CD4-positive, CD25-positive, alpha-beta regulatory T cell (primary cell): ENCODE data around the gene SLC23A1. TPM values are rescaled to one million over a fixed set of nuclear protein-coding genes. Genes with fewer than 3 reads are reported as not detected.
A peak's percentile ranks its signal among the peaks of the same experiment; 100 is the strongest.

Experiments
- ATAC-seq, 2 donors: fragments of 150-1000 bp; cut with Tn5 transposase; one replicate each; pipeline ENCODE4 v1.10.0; 2021; ENCODE audit warnings: low read depth in 2 of 2, moderate number of reproducible peaks in 2 of 2, moderate library complexity in 1 of 2
- DNase-seq, 3 donors: peaks; one replicate each; pipeline versions ENCODE4 v3.0.0 to v3.0.0-alpha.2; 2012 to 2022; ENCODE audit warnings: mixed read lengths in 1 of 3
- H3K27ac ChIP-seq: one replicate; pipeline ENCODE4 v1.7.0; 2013; ENCODE audit warnings: mild to moderate bottlenecking, low read length; ENCODE audit not compliant: insufficient read depth, poor library complexity, severe bottlenecking
- H3K27me3 ChIP-seq: one replicate; pipeline ENCODE4 v1.7.0; 2013; ENCODE audit warnings: low read length; ENCODE audit not compliant: control insufficient read depth, insufficient read depth
- H3K36me3 ChIP-seq: one replicate; pipeline ENCODE4 v1.7.0; 2013; ENCODE audit warnings: mild to moderate bottlenecking, low read length, moderate library complexity; ENCODE audit not compliant: control insufficient read depth, insufficient read depth
- H3K4me1 ChIP-seq: 2 replicates; pipeline ENCODE4 v1.7.0; 2013; ENCODE audit warnings: mild to moderate bottlenecking, low read length; ENCODE audit not compliant: insufficient read depth, control insufficient read depth, poor library complexity, severe bottlenecking
- H3K4me3 ChIP-seq: one replicate; pipeline ENCODE4 v1.7.0; 2013; ENCODE audit warnings: low read depth, mild to moderate bottlenecking, low read length, moderate library complexity
- H3K9me3 ChIP-seq, 2 experiments: 1 replicate in 1 of 2; 2 replicates in 1 of 2; pipeline ENCODE4 v1.7.0; 2013; ENCODE audit warnings: low read length in 2 of 2, mild to moderate bottlenecking in 1 of 2, moderate library complexity in 1 of 2; ENCODE audit not compliant: control insufficient read depth in 2 of 2
- H3K27ac Mint-ChIP-seq, 3 donors: one replicate each; pipeline ENCODE4 v1.8.0; 2020 to 2022; ENCODE audit warnings: mild to moderate bottlenecking in 3 of 3, mixed read lengths in 3 of 3, moderate library complexity in 2 of 3
- H3K27me3 Mint-ChIP-seq: one replicate; pipeline ENCODE4 v1.8.0; 2022; ENCODE audit warnings: mild to moderate bottlenecking, mixed read lengths
- H3K36me3 Mint-ChIP-seq: one replicate; pipeline ENCODE4 v1.8.0; 2020; ENCODE audit warnings: mixed read lengths
- H3K4me1 Mint-ChIP-seq, 4 donors: one replicate each; pipeline ENCODE4 v1.8.0; 2020 to 2022; ENCODE audit warnings: mixed read lengths in 4 of 4, mild to moderate bottlenecking in 1 of 4
- H3K4me3 Mint-ChIP-seq, 4 donors: one replicate each; pipeline ENCODE4 v1.8.0; 2020 to 2022; ENCODE audit warnings: mild to moderate bottlenecking in 4 of 4, mixed read lengths in 4 of 4, moderate library complexity in 3 of 4
- H3K9me3 Mint-ChIP-seq, 7 donors: one replicate each; pipeline ENCODE4 v1.8.0; 2020 to 2022; ENCODE audit warnings: mixed read lengths in 7 of 7, mild to moderate bottlenecking in 3 of 7, moderate library complexity in 2 of 7
- polyA plus RNA-seq, 4 donors: library from polyadenylated mRNA; unstranded; fragments of 300-500 nt; fragmentation: Illumina TruSeq; gene quantifications; one replicate each; pipeline ENCODE4 v1.2.3, GENCODE V29; 2021
- total RNA-seq: library from RNA; stranded (reverse); gene quantifications from one replicate; pipeline ENCODE4 v1.2.3, GENCODE V29; 2022

SLC23A1 gene
- total and polyA plus RNA-seq, 5 donors from 2014 or later = 0.09 to 0.13 TPM; not detected in 3

GRCh38 chr5:139396691-139397090, 13.6 kb upstream of the SLC23A1 start:
- DNase-seq (no peak), ATAC-seq (no peak)
- Histone ChIP-seq H3K4me3 (no peak overlapping the region), H3K27ac (no peak overlapping the region), H3K27me3 (no peaks in the 10 kb centered on the region), H3K36me3 (no peaks in the 10 kb centered on the region), H3K4me1 (peaks cover 26% of the 10 kb centered on the region), H3K9me3 (no peaks in the 10 kb centered on the region)
- no peaks in the 10 kb centered on the region for H3K36me3 Mint-ChIP-seq
- H3K4me1 Mint-ChIP-seq = peaks cover 0 to 20% (median 11%) of the 10 kb centered on the region in 4 donors
- peaks cover 0 to 2% (median 0%) of the 10 kb centered on the region in 7 donors for H3K9me3 Mint-ChIP-seq
- no peak overlapping the region for H3K27ac Mint-ChIP-seq
- peaks cover 4% of the 10 kb centered on the region for H3K27me3 Mint-ChIP-seq
- H3K4me3 Mint-ChIP-seq = peak overlapping the region in 1 of 4 donors; percentile 52

GRCh38 chr5:139395844-139396640, 12.9 kb upstream of the SLC23A1 start:
- Mint-ChIP-seq H3K4me1 (peaks cover 0 to 25% (median 17%) of the 10 kb centered on the region in 4 donors), H3K36me3 (no peaks in the 10 kb centered on the region), H3K4me3 (peak overlapping the region; percentile 33 to 77 (median 55)), H3K27me3 (peaks cover 4% of the 10 kb centered on the region), H3K27ac (peak overlapping the region in 1 of 3 donors; percentile 53), H3K9me3 (peaks cover 0 to 2% (median 0%) of the 10 kb centered on the region in 7 donors)
- ATAC-seq (no peak), DNase-seq (no peak)
- H3K36me3 ChIP-seq = no peaks in the 10 kb centered on the region
- peaks cover 33% of the 10 kb centered on the region for H3K4me1 ChIP-seq
- no peaks in the 10 kb centered on the region for H3K9me3 ChIP-seq
- H3K27me3 ChIP-seq = no peaks in the 10 kb centered on the region
- H3K4me3 ChIP-seq = no peak overlapping the region
- H3K27ac ChIP-seq = no peak overlapping the region

GRCh38 chr5:139394654-139395566, 11.8 kb upstream of the SLC23A1 start, which contains the start of gene PROB1:
PROB1 (minus strand) TSS chr5:139395104; CDS start chr5:139395081, 23 bp downstream.
- Histone ChIP-seq H3K4me3 (peak within 1 kb of the TSS; percentile 72), H3K27me3 (no peaks in the 10 kb centered on the region), H3K4me1 (peaks cover 44% of the 10 kb centered on the region), H3K9me3 (no peaks in the 10 kb centered on the region), H3K36me3 (no peaks in the 10 kb centered on the region), H3K27ac (no peak within 1 kb of the TSS)
- Mint-ChIP-seq H3K4me3 (peak within 1 kb of the TSS; percentile 52 to 91 (median 76)), H3K4me1 (peaks cover 0 to 33% (median 23%) of the 10 kb centered on the region in 4 donors), H3K27ac (no peak within 1 kb of the TSS), H3K27me3 (peaks cover 4% of the 10 kb centered on the region), H3K36me3 (no peaks in the 10 kb centered on the region), H3K9me3 (peaks cover 0 to 2% (median 0%) of the 10 kb centered on the region in 7 donors)
- no peak for DNase-seq
- ATAC-seq = no peak

GRCh38 chr5:139394123-139394653, 11.1 kb upstream of the SLC23A1 start:
- Histone ChIP-seq H3K9me3 (no peaks in the 10 kb centered on the region), H3K4me1 (peaks cover 51% of the 10 kb centered on the region), H3K27ac (no peak overlapping the region), H3K36me3 (no peaks in the 10 kb centered on the region), H3K4me3 (peak overlapping the region; percentile 72), H3K27me3 (no peaks in the 10 kb centered on the region)
- no peak overlapping the region for H3K27ac Mint-ChIP-seq
- peaks cover 0 to 2% (median 0%) of the 10 kb centered on the region in 7 donors for H3K9me3 Mint-ChIP-seq
- H3K4me3 Mint-ChIP-seq = peak overlapping the region in 3 of 4 donors; percentile 63 to 91 (median 90)
- H3K27me3 Mint-ChIP-seq = peaks cover 4% of the 10 kb centered on the region
- peaks cover 0 to 40% (median 26%) of the 10 kb centered on the region in 4 donors for H3K4me1 Mint-ChIP-seq
- ATAC-seq (no peak), DNase-seq (peak; percentile 38 to 78 (median 53))
- H3K36me3 Mint-ChIP-seq = no peaks in the 10 kb centered on the region

- ATAC-seq = no peak
- Histone ChIP-seq H3K9me3 (no peaks in the 10 kb centered on the region), H3K36me3 (no peaks in the 10 kb centered on the region), H3K27ac (no peak overlapping the region), H3K4me3 (peak overlapping the region; percentile 72), H3K27me3 (no peaks in the 10 kb centered on the region), H3K4me1 (peaks cover 53% of the 10 kb centered on the region)
- Mint-ChIP-seq H3K36me3 (no peaks in the 10 kb centered on the region), H3K9me3 (peaks cover 0 to 2% (median 0%) of the 10 kb centered on the region in 7 donors), H3K27me3 (peaks cover 4% of the 10 kb centered on the region), H3K4me3 (peak overlapping the region; percentile 90 to 97 (median 93)), H3K27ac (peak overlapping the region in 2 of 3 donors; percentile 36 to 83), H3K4me1 (peaks cover 0 to 45% (median 26%) of the 10 kb centered on the region in 4 donors)
- no peak for DNase-seq
Observed at GRCh38 chr5:139393497-139394122, 10.5 kb upstream of the SLC23A1 start.

- Mint-ChIP-seq H3K4me1 (peaks cover 0 to 47% (median 26%) of the 10 kb centered on the region in 4 donors), H3K27ac (peak overlapping the region; percentile 63 to 86 (median 83)), H3K4me3 (peak overlapping the region; percentile 90 to 97 (median 93)), H3K36me3 (no peaks in the 10 kb centered on the region), H3K9me3 (peaks cover 0 to 2% (median 0%) of the 10 kb centered on the region in 7 donors), H3K27me3 (peaks cover 4% of the 10 kb centered on the region)
- Histone ChIP-seq H3K36me3 (no peaks in the 10 kb centered on the region), H3K4me1 (peaks cover 53% of the 10 kb centered on the region), H3K4me3 (peak overlapping the region; percentile 72), H3K27me3 (no peaks in the 10 kb centered on the region), H3K9me3 (no peaks in the 10 kb centered on the region), H3K27ac (peak overlapping the region; percentile 61)
- DNase-seq (peak; percentile 70 to 90 (median 72)), ATAC-seq (peak; percentile 73 to 75)
Observed at GRCh38 chr5:139392678-139393496, 9.8 kb upstream of the SLC23A1 start.
